Measurements from ENCODE around the gene SEC16A.

Gene SEC16A

DNA sequence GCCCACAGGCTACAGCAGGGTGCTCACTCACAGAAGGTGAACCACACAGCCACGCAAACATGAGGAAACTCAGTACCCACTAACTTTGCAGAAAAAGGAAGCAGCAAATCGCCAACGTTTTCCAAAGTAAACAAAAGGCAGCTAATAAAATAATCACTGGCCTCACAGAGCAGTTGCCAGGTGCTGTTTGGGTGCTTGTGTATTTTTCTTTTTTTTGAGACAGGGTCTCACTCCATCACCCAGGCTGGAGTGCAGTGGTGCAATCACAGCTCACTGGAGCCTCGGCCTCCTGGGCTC lies 86.7 kb downstream of the SEC16A start:
- Histone ChIP-seq H3K27ac (no peak overlapping the region), H3K4me3 (ENCODE audit: low read depth, low read length) (no peak overlapping the region), H3K27me3 (replicated peaks) (no peaks in the 10 kb centered on the region), H3K36me3 (replicated peaks) (peaks cover 71% of the 10 kb centered on the region)
- DNase-seq, result no peak
- in situ Hi-C loops (cut with HindIII; ENCODE audit: low pct_ligation_motif_present, low sequenced_read_pairs), result no loop called here
- TF ChIP-seq, protein P1, sequence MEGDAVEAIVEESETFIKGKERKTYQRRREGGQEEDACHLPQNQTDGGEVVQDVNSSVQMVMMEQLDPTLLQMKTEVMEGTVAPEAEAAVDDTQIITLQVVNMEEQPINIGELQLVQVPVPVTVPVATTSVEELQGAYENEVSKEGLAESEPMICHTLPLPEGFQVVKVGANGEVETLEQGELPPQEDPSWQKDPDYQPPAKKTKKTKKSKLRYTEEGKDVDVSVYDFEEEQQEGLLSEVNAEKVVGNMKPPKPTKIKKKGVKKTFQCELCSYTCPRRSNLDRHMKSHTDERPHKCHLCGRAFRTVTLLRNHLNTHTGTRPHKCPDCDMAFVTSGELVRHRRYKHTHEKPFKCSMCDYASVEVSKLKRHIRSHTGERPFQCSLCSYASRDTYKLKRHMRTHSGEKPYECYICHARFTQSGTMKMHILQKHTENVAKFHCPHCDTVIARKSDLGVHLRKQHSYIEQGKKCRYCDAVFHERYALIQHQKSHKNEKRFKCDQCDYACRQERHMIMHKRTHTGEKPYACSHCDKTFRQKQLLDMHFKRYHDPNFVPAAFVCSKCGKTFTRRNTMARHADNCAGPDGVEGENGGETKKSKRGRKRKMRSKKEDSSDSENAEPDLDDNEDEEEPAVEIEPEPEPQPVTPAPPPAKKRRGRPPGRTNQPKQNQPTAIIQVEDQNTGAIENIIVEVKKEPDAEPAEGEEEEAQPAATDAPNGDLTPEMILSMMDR (IDR thresholded peaks at IDR 0.05; ENCODE audit: low read depth, low read length, missing control alignments), result no peak

DNA sequence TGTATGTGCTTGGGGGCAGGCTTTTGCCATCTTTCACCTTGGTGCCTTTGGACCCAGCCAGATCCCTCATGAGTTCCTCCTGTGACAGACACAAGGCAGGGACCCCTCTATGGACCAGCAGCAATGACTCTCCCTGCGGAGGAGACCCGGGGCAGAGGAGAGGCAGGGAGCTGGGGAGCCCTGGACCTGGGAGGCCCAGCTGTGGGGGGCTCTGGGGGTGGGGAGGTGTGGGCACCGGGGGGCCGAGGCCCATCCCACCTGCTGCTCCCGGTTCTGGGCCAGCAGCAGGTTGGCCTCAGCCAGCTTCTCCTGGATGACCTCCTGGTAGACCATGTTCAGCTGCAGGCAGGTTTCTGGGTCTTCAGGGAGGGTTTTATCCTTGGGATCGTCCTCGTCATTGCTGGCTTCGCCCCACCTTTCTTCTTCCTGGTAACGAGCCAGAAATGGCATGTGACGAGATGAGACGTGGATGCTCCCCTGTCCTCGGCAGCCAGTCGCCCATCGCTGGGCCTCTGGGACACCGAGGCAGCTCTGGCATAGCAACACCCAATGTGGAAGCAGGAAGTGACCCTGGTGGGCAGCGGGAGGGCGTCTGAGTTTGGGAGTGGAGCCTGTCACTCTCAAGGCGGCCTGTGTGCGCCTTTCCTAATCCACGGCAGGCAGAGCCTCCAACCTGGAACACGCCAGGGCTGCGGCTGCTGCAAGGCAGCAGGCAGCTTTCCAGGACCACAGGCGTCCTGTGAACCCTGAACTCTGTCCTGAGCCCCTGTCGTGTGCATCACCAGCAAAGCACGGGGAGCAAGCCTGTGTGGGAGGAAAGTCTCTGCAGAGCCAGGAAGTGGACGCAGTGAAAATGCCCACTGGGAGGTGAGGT lies 87.3 kb downstream of the SEC16A start:
- in situ Hi-C loops (cut with HindIII; ENCODE audit: low pct_ligation_motif_present, low sequenced_read_pairs), result no loop called here
- Histone ChIP-seq H3K36me3 (replicated peaks) (peaks cover 74% of the 10 kb centered on the region), H3K27me3 (replicated peaks) (no peaks in the 10 kb centered on the region), H3K4me3 (ENCODE audit: low read depth, low read length) (no peak overlapping the region), H3K27ac (no peak overlapping the region)
- no peak for DNase-seq
- TF ChIP-seq, protein P1 (IDR thresholded peaks at IDR 0.05; ENCODE audit: low read depth, low read length, missing control alignments), result no peak

DNA sequence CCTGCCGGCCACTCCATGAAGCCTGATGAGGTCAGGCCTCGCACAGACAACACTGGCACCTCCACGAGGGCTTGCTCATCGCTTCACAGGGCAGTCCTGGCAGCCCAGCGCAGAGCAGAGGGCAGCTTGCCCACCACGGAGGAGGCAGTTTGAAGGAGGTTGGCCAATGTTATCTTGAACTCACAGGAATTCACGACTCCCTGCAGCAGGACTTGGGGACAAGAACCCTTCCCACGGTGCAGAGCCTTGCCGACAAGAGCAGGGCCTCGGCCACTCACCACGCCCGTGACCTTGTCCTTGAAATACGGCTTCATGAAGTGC lies 87.9 kb downstream of the SEC16A start:
- peaks cover 76% of the 10 kb centered on the region for H3K36me3 ChIP-seq (replicated peaks)
- no peak overlapping the region for H3K4me3 ChIP-seq (ENCODE audit: low read depth, low read length)
- H3K27me3 ChIP-seq (replicated peaks), result no peaks in the 10 kb centered on the region
- no peak overlapping the region for H3K27ac ChIP-seq
- in situ Hi-C loops (cut with HindIII; ENCODE audit: low pct_ligation_motif_present, low sequenced_read_pairs), result no loop called here
- DNase-seq, result no peak
- TF ChIP-seq, protein P1 (IDR thresholded peaks at IDR 0.05; ENCODE audit: low read depth, low read length, missing control alignments), result no peak

DNA sequence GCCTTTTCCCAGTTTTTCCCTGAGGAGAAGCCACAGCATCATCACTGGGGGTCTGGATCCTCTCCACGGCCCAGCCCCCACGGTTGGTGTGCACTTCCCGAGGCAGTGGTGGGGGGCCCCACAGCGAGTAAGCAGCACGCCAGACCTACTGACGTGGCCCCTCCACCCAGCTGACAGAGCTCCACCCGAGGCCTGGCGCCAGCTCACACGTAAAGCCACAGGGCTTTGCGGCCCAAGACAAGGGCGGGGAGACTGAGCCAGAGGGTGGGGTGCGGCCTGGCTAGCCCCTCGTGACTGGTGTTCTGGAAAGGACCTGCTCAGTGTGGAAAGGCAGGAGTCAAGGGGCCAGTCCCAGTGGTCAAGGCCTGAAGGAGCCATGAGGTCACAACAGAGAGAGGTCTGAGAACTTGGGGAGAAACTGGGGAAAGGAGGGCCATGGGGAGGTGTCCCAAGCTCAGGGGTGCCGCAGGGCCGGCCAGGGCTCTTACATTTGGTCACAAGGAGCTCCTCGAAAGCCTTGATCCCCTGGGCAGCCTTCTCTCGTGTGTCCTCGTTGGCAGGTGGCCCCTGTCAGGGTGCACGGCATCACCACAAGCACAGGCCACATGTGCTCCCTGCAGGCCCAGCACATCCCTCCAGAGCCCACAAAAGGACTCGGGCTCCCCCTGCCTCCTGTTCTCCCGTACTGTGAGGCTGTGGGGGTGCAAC lies 88.4 kb downstream of the SEC16A start:
- Histone ChIP-seq H3K27ac (no peak overlapping the region), H3K27me3 (replicated peaks) (no peaks in the 10 kb centered on the region), H3K36me3 (replicated peaks) (peaks cover 81% of the 10 kb centered on the region), H3K4me3 (ENCODE audit: low read depth, low read length) (no peak overlapping the region)
- no peak for DNase-seq
- in situ Hi-C loops (cut with HindIII; ENCODE audit: low pct_ligation_motif_present, low sequenced_read_pairs), result no loop called here
- TF ChIP-seq, protein P1 (IDR thresholded peaks at IDR 0.05; ENCODE audit: low read depth, low read length, missing control alignments), result no peak

DNA sequence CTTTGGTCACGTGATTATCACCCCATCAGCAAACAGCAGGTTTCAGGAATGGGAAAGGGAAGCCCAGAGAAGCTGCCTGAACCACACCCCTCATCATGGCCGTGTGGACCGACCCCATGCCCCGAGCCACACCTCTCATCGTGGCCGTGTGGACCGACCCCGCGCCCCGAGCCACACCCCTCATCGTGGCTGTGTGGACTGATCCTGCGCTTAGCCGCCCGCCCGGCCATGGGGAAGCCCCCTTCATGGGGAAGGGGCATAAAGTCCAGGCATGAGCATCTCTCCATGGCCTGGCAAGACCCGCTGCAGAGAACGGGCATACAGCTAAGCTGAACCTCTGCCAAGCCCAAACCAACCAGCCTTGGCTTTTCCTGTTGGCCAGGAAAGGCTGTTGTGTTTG lies 89.3 kb downstream of the SEC16A start:
- in situ Hi-C loops (cut with HindIII; ENCODE audit: low pct_ligation_motif_present, low sequenced_read_pairs), result no loop called here
- H3K27ac ChIP-seq, result no peak overlapping the region
- H3K27me3 ChIP-seq (replicated peaks), result no peaks in the 10 kb centered on the region
- DNase-seq, result no peak
- H3K4me3 ChIP-seq (ENCODE audit: low read depth, low read length), result no peak overlapping the region
- peaks cover 89% of the 10 kb centered on the region for H3K36me3 ChIP-seq (replicated peaks)
- TF ChIP-seq, protein P1 (IDR thresholded peaks at IDR 0.05; ENCODE audit: low read depth, low read length, missing control alignments), result no peak

Data from brain microvascular endothelial cell (primary cell).